B cell (primary cell): Measurements from ENCODE around the gene FAM216A. TPM values are rescaled to one million over a fixed set of nuclear protein-coding genes. Genes with fewer than 3 reads are reported as not detected.
"Not testable (repeated sequence)": the region's sequence is repeated elsewhere in the genome, so short reads cannot be mapped to it uniquely, and the experiment has no call there.

ENCODE experiments used
- ATAC-seq: fragments of 200-7000 bp; cut with Tn5 transposase; one replicate; pipeline ENCODE4 v1.10.0; 2021; ENCODE audit warnings: low read depth, mild to moderate bottlenecking, moderate number of reproducible peaks, moderate library complexity
- CTCF ChIA-PET: fragments of 350-600 bp; sonication (Branson Sonifier 250); formaldehyde crosslinking; loops from one replicate; lab custom pipeline; 2021; ENCODE audit warnings: antibody characterized with exemption, inconsistent platforms; lab: Charles Lee
- POLR2A ChIA-PET: fragments of 350-600 bp; sonication (Branson Sonifier 250); formaldehyde crosslinking; loops from one replicate; lab custom pipeline; 2021; ENCODE audit warnings: antibody characterized with exemption; lab: Charles Lee
- DNase-seq: peaks from one replicate; pipeline ENCODE4 v3.0.0; 2013
- H2AFZ ChIP-seq: 2 replicates; pipeline ENCODE4 v1.6.1; 2012; ENCODE audit warnings: mild to moderate bottlenecking, low read depth, low read length; ENCODE audit not compliant: insufficient read depth, poor library complexity, severe bottlenecking
- H3K27ac ChIP-seq, 2 donors: 1 replicate in 1 of 2; 2 replicates in 1 of 2; pipeline ENCODE4 v1.5.1; 2012 to 2013; ENCODE audit warnings: low read length in 2 of 2, mild to moderate bottlenecking in 2 of 2, moderate library complexity in 1 of 2
- H3K27me3 ChIP-seq, 4 experiments: fragments of 200-600 bp in 1 of 4; sonication (generic) in 1 of 4; replicated peaks in 1 of 4; 1 replicate in 2 of 4; 2 replicates in 2 of 4; pipeline versions ENCODE4 v1.6.1 to v1.7.0; 2013 to 2016; ENCODE audit warnings: low read length in 3 of 4, mild to moderate bottlenecking in 2 of 4, mixed read lengths in 1 of 4, moderate library complexity in 1 of 4; ENCODE audit not compliant: insufficient read depth in 4 of 4, control insufficient read depth in 3 of 4; ENCODE audit errors: control extremely low read depth in 1 of 4
- H3K36me3 ChIP-seq, 2 experiments: replicated peaks in 1 of 2; 1 replicate in 1 of 2; 2 replicates in 1 of 2; pipeline versions ENCODE4 v1.6.1 to v1.7.1; 2013; ENCODE audit warnings: low read length in 1 of 2; ENCODE audit not compliant: insufficient read depth in 2 of 2, control insufficient read depth in 1 of 2; ENCODE audit errors: control extremely low read depth in 1 of 2, extremely low read depth in 1 of 2
- H3K4me1 ChIP-seq, 2 donors: fragments of 200-600 bp in 1 of 2; sonication (generic) in 1 of 2; 1 replicate in 1 of 2; 2 replicates in 1 of 2; pipeline versions ENCODE4 v1.5.1 to v1.6.1; 2013 to 2017; ENCODE audit warnings: low read length in 2 of 2; ENCODE audit not compliant: control insufficient read depth in 2 of 2, insufficient read depth in 2 of 2
- H3K4me2 ChIP-seq: replicated peaks from 2 replicates; pipeline ENCODE3; 2012; ENCODE audit warnings: mild to moderate bottlenecking, low read depth, low read length; ENCODE audit not compliant: poor library complexity, severe bottlenecking
- H3K4me3 ChIP-seq, 5 experiments: fragments of 200-600 bp in 1 of 5; sonication (generic) in 1 of 5; 1 replicate in 3 of 5; 2 replicates in 2 of 5; pipeline versions ENCODE4 v1.5.1 to v1.7.0; 2011 to 2016; ENCODE audit warnings: low read length in 4 of 5, mild to moderate bottlenecking in 4 of 5, low read depth in 2 of 5, control low read depth in 1 of 5, moderate library complexity in 1 of 5; ENCODE audit not compliant: insufficient read depth in 1 of 5; ENCODE audit errors: control extremely low read depth in 1 of 5, extremely low read depth in 1 of 5
- H3K79me2 ChIP-seq: fragments of 200-600 bp; sonication (generic); one replicate; pipeline ENCODE4 v1.6.0; 2016; ENCODE audit warnings: low read length; ENCODE audit not compliant: control insufficient read depth, insufficient read depth
- H3K9ac ChIP-seq: fragments of 200-600 bp; sonication (generic); 2 replicates; pipeline ENCODE4 v1.6.1; 2017; ENCODE audit warnings: mild to moderate bottlenecking, low read length, moderate library complexity
- H3K9me3 ChIP-seq, 3 donors: one replicate each; pipeline versions ENCODE4 v1.6.1 to v1.7.1; 2013; ENCODE audit warnings: low read length in 2 of 3; ENCODE audit not compliant: control insufficient read depth in 2 of 3, insufficient read depth in 1 of 3; ENCODE audit errors: control extremely low read depth in 1 of 3
- H4K20me1 ChIP-seq: 2 replicates; pipeline ENCODE4 v1.6.0; 2012; ENCODE audit warnings: mild to moderate bottlenecking, low read length; ENCODE audit not compliant: insufficient read depth, control insufficient read depth, poor library complexity, severe bottlenecking
- H3K27ac Mint-ChIP-seq: one replicate; pipeline ENCODE4 v1.8.0; 2021; ENCODE audit warnings: mixed read lengths
- H3K27me3 Mint-ChIP-seq: one replicate; pipeline ENCODE4 v1.8.0; 2021; ENCODE audit warnings: mixed read lengths
- H3K4me1 Mint-ChIP-seq: one replicate; pipeline ENCODE4 v1.8.0; 2021; ENCODE audit warnings: mixed read lengths
- H3K4me3 Mint-ChIP-seq: one replicate; pipeline ENCODE4 v1.8.0; 2021; ENCODE audit warnings: mixed read lengths
- H3K9me3 Mint-ChIP-seq: one replicate; pipeline ENCODE4 v1.8.0; 2022; ENCODE audit warnings: mixed read lengths; ENCODE audit not compliant: insufficient read depth
- EZH2 ChIP-seq: IDR thresholded peaks from 2 replicates; pipeline ENCODE4 v1.6.1; 2012; ENCODE audit warnings: borderline replicate concordance, low read depth, mild to moderate bottlenecking, moderate library complexity, low read length; ENCODE audit not compliant: insufficient read depth, poor library complexity, severe bottlenecking
- WGBS: methylation state at CpG from one replicate; pipeline ENCODE4 v1.1.5; 2013; ENCODE audit warnings: missing lambda C conversion rate; ENCODE audit not compliant: insufficient coverage; 5-methylcytosine and 5-hydroxymethylcytosine counted together
- intact Hi-C: fragments of 100-400 bp; cut with micrococcal nuclease; formaldehyde crosslinking; loops from one replicate; pipeline ENCODE4 v1.10.0; 2022
- polyA plus RNA-seq: library from polyadenylated mRNA; depleted of rRNA; stranded (reverse); fragments of >200 nt; gene quantifications from 2 replicates; pipeline ENCODE4 v1.2.3, GENCODE V29; 2012
- total RNA-seq, 2 donors: library from RNA; stranded (reverse); fragments of 120-200 nt in 1 of 2; gene quantifications; 1 replicate in 1 of 2; 2 replicates in 1 of 2; pipeline versions ENCODE4 v1.2.3 to v1.2.4, GENCODE V29; 2013 to 2022
- TF ChIP-seq, protein P1 (sequence below): fragments of 200-600 bp; IDR thresholded peaks from one replicate; pipeline ENCODE4 v1.8.0; 2022; ENCODE audit warnings: antibody characterized with exemption, mild to moderate bottlenecking

The FAM216A gene
- total and polyA plus RNA-seq, 2 donors (not counting 1 experiment from before 2014, with no cell fraction given): 15.7 to 19.7 TPM

DNA sequence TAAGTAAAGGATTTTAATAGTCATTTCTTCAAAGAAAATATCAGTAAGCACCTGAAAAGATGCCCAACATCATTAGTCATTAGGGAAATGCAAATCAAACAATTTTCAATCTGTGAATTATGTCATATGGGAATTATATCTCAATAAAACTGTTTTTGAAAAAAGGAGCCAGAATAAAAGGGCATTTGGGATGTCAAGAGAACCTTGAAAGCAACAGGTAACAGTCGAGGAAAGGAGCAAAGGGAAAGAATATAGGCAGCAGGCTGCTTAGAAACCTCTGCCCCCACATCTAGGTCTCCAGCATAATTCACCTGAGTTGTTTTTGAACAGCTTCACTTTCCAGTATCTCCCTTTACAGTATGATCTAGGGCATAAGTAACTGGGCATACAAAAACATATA lies 45.7 kb downstream of the FAM216A start:
- no peak for ATAC-seq
- H3K27ac Mint-ChIP-seq: no peak overlapping the region

DNA sequence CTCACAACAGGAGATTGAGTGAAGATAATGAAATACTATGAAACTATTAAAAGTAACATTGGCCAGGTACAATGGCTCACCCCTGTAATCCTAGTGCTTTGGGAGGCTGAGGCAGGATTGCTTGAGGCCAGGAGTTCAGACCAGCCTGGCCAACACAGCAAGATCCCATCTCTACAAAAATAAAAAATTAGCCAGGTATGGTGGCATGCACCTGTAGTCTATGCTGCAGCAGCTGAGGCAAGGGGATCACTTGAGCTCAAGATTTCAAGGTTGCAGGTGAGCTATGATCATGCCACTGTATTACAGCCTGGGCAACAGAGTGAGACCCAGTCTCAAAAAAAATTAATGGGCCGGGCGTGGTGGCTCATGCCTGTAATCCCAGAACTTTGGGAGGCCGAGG lies 48.4 kb downstream of the FAM216A start:
- no peak for ATAC-seq
- Histone ChIP-seq H3K79me2 (no peaks in the 10 kb centered on the region), H3K9me3 (no peaks in the 10 kb centered on the region), H3K9ac (no peak overlapping the region), H3K4me1 (no peaks in the 10 kb centered on the region), H4K20me1 (no peaks in the 10 kb centered on the region), H2AFZ (no peak overlapping the region), H3K36me3 (no peaks in the 10 kb centered on the region), H3K27me3 (no peaks in the 10 kb centered on the region), H3K27ac (no peak overlapping the region), H3K4me3 (no peak overlapping the region), H3K4me2 (no peak overlapping the region)
- ChIA-PET CTCF (interaction anchor here (8.2 kb wide), 1 partner anchor 83 kb away, joined by 138 read pairs; no protein-coding TSS in a partner anchor), POLR2A (no interaction called here)
- no peak for DNase-seq
- Mint-ChIP-seq H3K4me3 (no peak overlapping the region), H3K27ac (no peak overlapping the region), H3K9me3 (no peaks in the 10 kb centered on the region), H3K27me3 (no peaks in the 10 kb centered on the region), H3K4me1 (no peaks in the 10 kb centered on the region)
- no peak for TF ChIP-seq EZH2
- TF ChIP-seq, protein P1, sequence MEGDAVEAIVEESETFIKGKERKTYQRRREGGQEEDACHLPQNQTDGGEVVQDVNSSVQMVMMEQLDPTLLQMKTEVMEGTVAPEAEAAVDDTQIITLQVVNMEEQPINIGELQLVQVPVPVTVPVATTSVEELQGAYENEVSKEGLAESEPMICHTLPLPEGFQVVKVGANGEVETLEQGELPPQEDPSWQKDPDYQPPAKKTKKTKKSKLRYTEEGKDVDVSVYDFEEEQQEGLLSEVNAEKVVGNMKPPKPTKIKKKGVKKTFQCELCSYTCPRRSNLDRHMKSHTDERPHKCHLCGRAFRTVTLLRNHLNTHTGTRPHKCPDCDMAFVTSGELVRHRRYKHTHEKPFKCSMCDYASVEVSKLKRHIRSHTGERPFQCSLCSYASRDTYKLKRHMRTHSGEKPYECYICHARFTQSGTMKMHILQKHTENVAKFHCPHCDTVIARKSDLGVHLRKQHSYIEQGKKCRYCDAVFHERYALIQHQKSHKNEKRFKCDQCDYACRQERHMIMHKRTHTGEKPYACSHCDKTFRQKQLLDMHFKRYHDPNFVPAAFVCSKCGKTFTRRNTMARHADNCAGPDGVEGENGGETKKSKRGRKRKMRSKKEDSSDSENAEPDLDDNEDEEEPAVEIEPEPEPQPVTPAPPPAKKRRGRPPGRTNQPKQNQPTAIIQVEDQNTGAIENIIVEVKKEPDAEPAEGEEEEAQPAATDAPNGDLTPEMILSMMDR: no peak
- 96% methylated on average over 3 of the region's 3 CpGs for WGBS
- intact Hi-C loops: no loop called here

More for the DNA sequence above, 45.7 kb downstream of the FAM216A start:
- H3K79me2 ChIP-seq: no peaks in the 10 kb centered on the region
- Mint-ChIP-seq H3K27me3 (no peaks in the 10 kb centered on the region), H3K4me3 (no peak overlapping the region), H3K9me3 (no peaks in the 10 kb centered on the region), H3K4me1 (no peaks in the 10 kb centered on the region)
- TF ChIP-seq, protein P1: no peak
- no peak for TF ChIP-seq EZH2
- no peak overlapping the region for H2AFZ ChIP-seq
- no peak overlapping the region for H3K4me3 ChIP-seq
- no peaks in the 10 kb centered on the region for H3K4me1 ChIP-seq
- no peak overlapping the region for H3K27ac ChIP-seq
- H3K4me2 ChIP-seq: no peak overlapping the region
- WGBS: no CpG with 5 or more reads among the region's 1 CpG
- no peak for DNase-seq
- intact Hi-C loops: no loop called here
- H4K20me1 ChIP-seq: no peaks in the 10 kb centered on the region
- ChIA-PET CTCF (interaction anchor here (0.6 to 8.2 kb wide), 10 partner anchors 19 to 368 kb away, joined by 3 to 138 read pairs (median 4); partner anchors contain the start of gene ARPC3), POLR2A (no interaction called here)
- no peaks in the 10 kb centered on the region for H3K9me3 ChIP-seq
- H3K9ac ChIP-seq: no peak overlapping the region
- no peaks in the 10 kb centered on the region for H3K27me3 ChIP-seq
- no peaks in the 10 kb centered on the region for H3K36me3 ChIP-seq

DNA sequence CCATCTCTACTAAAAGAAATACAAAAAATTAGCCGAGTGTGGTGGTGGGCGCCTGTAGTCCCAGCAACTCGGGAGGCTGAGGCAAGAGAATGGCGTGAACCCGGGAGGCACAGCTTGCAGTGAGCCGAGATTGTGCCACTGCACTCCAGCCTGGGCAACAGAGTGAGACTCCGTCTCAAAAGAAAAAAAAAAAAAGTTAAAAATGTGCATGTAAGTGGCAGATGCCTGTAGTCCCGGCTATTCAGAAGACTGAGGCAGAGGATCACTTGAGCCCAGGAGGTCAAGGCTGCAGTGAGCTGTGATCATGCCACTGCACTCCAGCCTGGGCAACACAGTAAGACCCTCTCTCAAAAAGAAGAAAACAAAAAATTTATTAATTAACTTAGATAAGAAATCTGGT lies 49.4 kb downstream of the FAM216A start:
- POLR2A ChIA-PET: interaction anchor here (0.7 kb wide), 1 partner anchor 68 kb away, joined by 3 read pairs; the partner anchor contains the start of gene ARPC3
- H3K4me3 Mint-ChIP-seq, H3K36me3 ChIP-seq, H3K4me1 Mint-ChIP-seq, DNase-seq, H2AFZ ChIP-seq, H3K9ac ChIP-seq, H3K27ac ChIP-seq, H3K4me3 ChIP-seq, H3K4me1 ChIP-seq, H4K20me1 ChIP-seq, H3K27ac Mint-ChIP-seq, H3K4me2 ChIP-seq, H3K9me3 ChIP-seq, H3K27me3 ChIP-seq, H3K27me3 Mint-ChIP-seq, intact Hi-C loops, H3K9me3 Mint-ChIP-seq, CTCF ChIA-PET, ATAC-seq, H3K79me2 ChIP-seq: not testable (repeated sequence)
- 92% methylated on average over 7 of the region's 8 CpGs for WGBS
